Measurements from ENCODE around the gene LEFTY1. TPM values are rescaled to one million over a fixed set of nuclear protein-coding genes. Genes with fewer than 3 reads are reported as not detected.

The LEFTY1 gene
- total and polyA plus RNA-seq, 2 experiments from 2014 or later = 3.9 to 5.8 TPM

DNA sequence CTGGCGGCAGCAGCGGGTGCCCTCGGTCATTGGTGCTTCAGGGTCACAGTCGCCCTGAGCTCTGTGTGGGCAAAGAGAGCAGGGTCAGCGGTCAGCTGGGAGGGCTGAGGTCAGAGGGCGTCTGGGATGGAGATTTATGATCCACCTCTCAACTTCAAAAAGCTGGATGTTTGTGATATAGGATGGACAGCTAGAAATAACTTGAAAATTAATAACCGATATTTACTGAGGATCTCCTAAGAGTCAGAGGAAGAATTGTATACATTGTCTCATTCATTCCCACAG is 2.0 kb downstream of the LEFTY1 start:
- H3K36me3 ChIP-seq (replicated peaks; ENCODE audit: insufficient read depth, low read depth) = no peaks in the 10 kb centered on the region
- no peaks in the 10 kb centered on the region for H4K20me1 ChIP-seq (ENCODE audit: insufficient read depth, poor library complexity, severe bottlenecking)
- DNase-seq (ENCODE audit: low spot score) = no peak
- peaks cover 20% of the 10 kb centered on the region for H3K79me2 ChIP-seq
- no peaks in the 10 kb centered on the region for H3K9me2 ChIP-seq (replicated peaks; ENCODE audit: insufficient read depth)
- peaks cover 13% of the 10 kb centered on the region for H3K4me1 ChIP-seq (ENCODE audit: insufficient read depth)
- no peaks in the 10 kb centered on the region for H3K9me3 ChIP-seq (ENCODE audit: low read depth)
- no peak overlapping the region for H3K4me2 ChIP-seq
- no peak overlapping the region for H3K4me3 ChIP-seq
- no peak overlapping the region for H2AFZ ChIP-seq
- WGBS (ENCODE audit: low lambda C conversion rate, missing lambda C conversion rate) = 88% methylated on average over 7 of the region's 7 CpGs
- TF ChIP-seq EZH2 (IDR thresholded peaks at IDR 0.05; ENCODE audit: borderline replicate concordance) = no peak
- no peaks in the 10 kb centered on the region for H3K27me3 ChIP-seq
- H3K27ac ChIP-seq = no peak overlapping the region

DNA sequence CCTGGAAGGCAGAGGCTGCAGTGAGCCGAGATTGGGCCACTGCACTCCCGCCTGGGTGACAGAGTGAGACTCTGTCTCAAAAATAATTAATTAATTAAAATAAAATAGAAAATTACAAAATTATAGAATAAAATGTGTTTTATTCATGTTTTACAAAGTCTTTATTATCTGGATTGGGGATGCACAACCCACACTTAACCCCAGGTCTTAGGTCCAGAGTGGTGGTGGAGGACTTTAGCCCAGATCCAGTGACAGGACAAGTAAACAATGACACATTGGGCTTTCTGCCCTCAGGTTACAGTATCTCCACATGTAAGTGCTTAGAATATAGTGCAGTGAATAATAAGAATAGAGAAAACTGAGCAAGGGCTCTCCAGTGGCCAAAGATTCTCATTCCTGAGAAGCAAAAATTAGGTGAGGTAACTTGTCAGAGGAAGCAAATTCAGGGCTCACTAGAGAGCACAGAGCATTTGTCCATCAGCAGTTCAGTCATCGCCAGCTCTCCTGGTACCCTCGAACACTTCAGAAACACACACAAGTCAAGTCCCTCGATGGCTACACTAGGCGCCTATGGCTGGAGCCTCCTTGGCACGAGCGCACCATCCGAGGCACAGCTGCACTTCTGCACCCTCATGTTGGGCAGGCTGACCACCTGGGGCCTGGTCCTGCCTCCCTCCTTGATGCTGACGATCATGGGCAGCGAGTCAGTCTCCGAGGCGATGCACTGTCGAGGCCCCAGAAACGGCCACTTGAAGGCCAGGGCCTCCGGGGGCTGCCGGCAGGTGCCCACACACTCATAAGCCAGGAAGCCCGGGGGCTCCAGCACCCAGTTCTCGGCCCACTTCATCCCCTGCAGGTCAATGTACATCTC is 2.6 kb downstream of the LEFTY1 start:
- peaks cover 14% of the 10 kb centered on the region for H3K4me1 ChIP-seq (ENCODE audit: insufficient read depth)
- H3K9me3 ChIP-seq (ENCODE audit: low read depth) = no peaks in the 10 kb centered on the region
- no peaks in the 10 kb centered on the region for H3K36me3 ChIP-seq (replicated peaks; ENCODE audit: insufficient read depth, low read depth)
- no peaks in the 10 kb centered on the region for H4K20me1 ChIP-seq (ENCODE audit: insufficient read depth, poor library complexity, severe bottlenecking)
- H3K4me3 ChIP-seq = no peak overlapping the region
- H3K9me2 ChIP-seq (replicated peaks; ENCODE audit: insufficient read depth) = no peaks in the 10 kb centered on the region
- 95% methylated on average over 19 of the region's 19 CpGs for WGBS (ENCODE audit: low lambda C conversion rate, missing lambda C conversion rate)
- no peak overlapping the region for H2AFZ ChIP-seq
- H3K27me3 ChIP-seq = no peaks in the 10 kb centered on the region
- TF ChIP-seq EZH2phosphoT487 (IDR thresholded peaks at IDR 0.05; ENCODE audit: low read depth, severe bottlenecking, unreplicated experiment) = no peak
- TF ChIP-seq, protein P1, sequence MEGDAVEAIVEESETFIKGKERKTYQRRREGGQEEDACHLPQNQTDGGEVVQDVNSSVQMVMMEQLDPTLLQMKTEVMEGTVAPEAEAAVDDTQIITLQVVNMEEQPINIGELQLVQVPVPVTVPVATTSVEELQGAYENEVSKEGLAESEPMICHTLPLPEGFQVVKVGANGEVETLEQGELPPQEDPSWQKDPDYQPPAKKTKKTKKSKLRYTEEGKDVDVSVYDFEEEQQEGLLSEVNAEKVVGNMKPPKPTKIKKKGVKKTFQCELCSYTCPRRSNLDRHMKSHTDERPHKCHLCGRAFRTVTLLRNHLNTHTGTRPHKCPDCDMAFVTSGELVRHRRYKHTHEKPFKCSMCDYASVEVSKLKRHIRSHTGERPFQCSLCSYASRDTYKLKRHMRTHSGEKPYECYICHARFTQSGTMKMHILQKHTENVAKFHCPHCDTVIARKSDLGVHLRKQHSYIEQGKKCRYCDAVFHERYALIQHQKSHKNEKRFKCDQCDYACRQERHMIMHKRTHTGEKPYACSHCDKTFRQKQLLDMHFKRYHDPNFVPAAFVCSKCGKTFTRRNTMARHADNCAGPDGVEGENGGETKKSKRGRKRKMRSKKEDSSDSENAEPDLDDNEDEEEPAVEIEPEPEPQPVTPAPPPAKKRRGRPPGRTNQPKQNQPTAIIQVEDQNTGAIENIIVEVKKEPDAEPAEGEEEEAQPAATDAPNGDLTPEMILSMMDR (IDR thresholded peaks at IDR 0.05; ENCODE audit: poor library complexity) = no peak
- TF ChIP-seq EZH2 (IDR thresholded peaks at IDR 0.05; ENCODE audit: borderline replicate concordance) = no peak
- H3K27ac ChIP-seq = peak overlapping the region; percentile 51
- H3K79me2 ChIP-seq = peaks cover 22% of the 10 kb centered on the region
- no peak overlapping the region for H3K4me2 ChIP-seq
- DNase-seq (ENCODE audit: low spot score) = peak; percentile 51

DNA sequence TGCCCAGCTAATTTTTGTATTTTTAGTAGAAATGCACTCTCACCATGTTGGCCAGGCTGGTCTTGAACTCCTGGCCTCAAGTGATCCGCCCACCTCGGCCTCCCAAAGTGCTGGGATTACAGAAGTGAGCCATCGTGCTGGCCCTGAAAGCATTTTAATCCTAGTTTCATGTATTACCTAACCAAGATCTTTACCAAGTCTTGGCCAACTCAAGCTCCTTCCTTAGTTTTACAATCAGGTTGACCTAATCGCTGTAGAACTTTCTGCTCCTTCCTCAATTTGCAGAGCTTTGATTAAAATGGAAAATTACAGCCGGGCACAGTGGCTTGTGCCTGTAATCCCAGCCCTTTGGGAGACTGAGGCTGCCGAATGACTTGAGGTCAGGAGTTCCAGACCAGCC is 3.6 kb downstream of the LEFTY1 start:
- H3K27me3 ChIP-seq = no peaks in the 10 kb centered on the region
- H4K20me1 ChIP-seq (ENCODE audit: insufficient read depth, poor library complexity, severe bottlenecking) = no peaks in the 10 kb centered on the region
- no peaks in the 10 kb centered on the region for H3K9me3 ChIP-seq (ENCODE audit: low read depth)
- H3K4me3 ChIP-seq = no peak overlapping the region
- no peak overlapping the region for H2AFZ ChIP-seq
- WGBS (ENCODE audit: low lambda C conversion rate, missing lambda C conversion rate) = 91% methylated on average over 6 of the region's 6 CpGs
- peaks cover 22% of the 10 kb centered on the region for H3K4me1 ChIP-seq (ENCODE audit: insufficient read depth)
- H3K4me2 ChIP-seq = no peak overlapping the region
- DNase-seq (ENCODE audit: low spot score) = no peak
- H3K36me3 ChIP-seq (replicated peaks; ENCODE audit: insufficient read depth, low read depth) = no peaks in the 10 kb centered on the region
- H3K27ac ChIP-seq = no peak overlapping the region
- H3K79me2 ChIP-seq = peaks cover 31% of the 10 kb centered on the region
- no peaks in the 10 kb centered on the region for H3K9me2 ChIP-seq (replicated peaks; ENCODE audit: insufficient read depth)
- TF ChIP-seq EZH2phosphoT487 (IDR thresholded peaks at IDR 0.05; ENCODE audit: low read depth, severe bottlenecking, unreplicated experiment) = no peak
- TF ChIP-seq EZH2 (IDR thresholded peaks at IDR 0.05; ENCODE audit: borderline replicate concordance) = no peak

DNA sequence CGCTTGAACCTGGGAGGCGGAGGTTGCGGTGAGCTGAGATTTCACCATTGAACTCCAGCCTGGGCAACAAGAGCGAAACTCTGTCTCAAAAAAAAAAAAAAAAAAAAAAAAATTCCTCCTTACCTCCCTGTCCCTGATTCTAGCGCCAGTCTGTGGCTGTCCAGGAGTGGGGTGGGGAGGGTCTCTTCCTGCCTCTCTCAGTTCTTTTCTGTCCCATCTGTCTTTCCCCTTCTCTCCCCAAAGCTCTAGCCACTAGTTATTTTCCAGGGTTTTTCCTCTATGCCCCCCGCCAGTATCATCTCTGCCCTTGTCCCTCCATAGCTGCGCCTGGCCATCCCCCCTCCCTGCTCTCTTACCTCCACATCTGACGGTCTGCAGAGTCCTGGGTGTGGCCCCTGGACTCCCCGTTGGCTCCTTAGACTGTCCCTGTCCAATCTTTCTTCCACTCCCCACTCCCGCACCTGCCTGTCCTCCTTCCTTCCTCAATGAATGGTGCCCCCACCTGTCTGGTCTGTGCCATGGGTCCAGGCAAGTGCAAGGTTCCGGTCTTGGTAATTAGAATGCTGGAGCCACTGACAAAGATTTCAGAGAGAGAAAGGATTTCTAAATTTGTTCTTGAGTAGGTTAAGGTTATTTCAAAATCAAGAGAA is 5.2 kb downstream of the LEFTY1 start:
- H3K27ac ChIP-seq = peak overlapping the region; percentile 98
- 75% methylated on average over 10 of the region's 11 CpGs for WGBS (ENCODE audit: low lambda C conversion rate, missing lambda C conversion rate)

More for the DNA sequence above, 5.2 kb downstream of the LEFTY1 start:
- H3K79me2 ChIP-seq = peaks cover 43% of the 10 kb centered on the region
- no peaks in the 10 kb centered on the region for H3K27me3 ChIP-seq
- no peaks in the 10 kb centered on the region for H3K9me3 ChIP-seq (ENCODE audit: low read depth)
- DNase-seq (ENCODE audit: low spot score) = no peak
- H3K9me2 ChIP-seq (replicated peaks; ENCODE audit: insufficient read depth) = no peaks in the 10 kb centered on the region
- H4K20me1 ChIP-seq (ENCODE audit: insufficient read depth, poor library complexity, severe bottlenecking) = no peaks in the 10 kb centered on the region
- no peaks in the 10 kb centered on the region for H3K36me3 ChIP-seq (replicated peaks; ENCODE audit: insufficient read depth, low read depth)
- H3K4me1 ChIP-seq (ENCODE audit: insufficient read depth) = peaks cover 36% of the 10 kb centered on the region
- H2AFZ ChIP-seq = no peak overlapping the region
- TF ChIP-seq EZH2phosphoT487 (IDR thresholded peaks at IDR 0.05; ENCODE audit: low read depth, severe bottlenecking, unreplicated experiment) (no peak), EZH2 (IDR thresholded peaks at IDR 0.05; ENCODE audit: borderline replicate concordance) (no peak)
- TF ChIP-seq, protein P1 (IDR thresholded peaks at IDR 0.05; ENCODE audit: poor library complexity) = no peak
- H3K4me2 ChIP-seq = peak overlapping the region; percentile 99
- H3K4me3 ChIP-seq = no peak overlapping the region

Measured in hepatocyte (in vitro differentiated cells).